Fibroblast of skin of back (primary cell): ENCODE measurements around the gene BBS9.
A peak's percentile ranks its signal among the peaks of the same experiment; 100 is the strongest.

Experiments used
- DNase-seq: peaks from one replicate; pipeline ENCODE4 v3.0.0-alpha.2; 2013

Gene BBS9

GRCh38 chr7:33558549-33559323 is 429.4 kb downstream of the BBS9 start:
- DNase-seq = no peak

GRCh38 chr7:33559324-33559710 is 430.0 kb downstream of the BBS9 start:
- DNase-seq = no peak

- DNase-seq = no peak
These were observed 433.6 kb downstream of the BBS9 start for GRCh38 chr7:33562996-33563395.

GRCh38 chr7:33563651-33564050 is 434.3 kb downstream of the BBS9 start:
- no peak for DNase-seq

- peak; percentile 13 for DNase-seq
These were observed 448.8 kb downstream of the BBS9 start for GRCh38 chr7:33578166-33578565.

GRCh38 chr7:33578881-33579672 is 449.7 kb downstream of the BBS9 start:
- no peak for DNase-seq

- no peak for DNase-seq
These were observed 450.3 kb downstream of the BBS9 start for GRCh38 chr7:33579673-33579960.

GRCh38 chr7:33581236-33581635 is 451.9 kb downstream of the BBS9 start:
- no peak for DNase-seq

GRCh38 chr7:33582104-33582503 is 452.7 kb downstream of the BBS9 start:
- DNase-seq = no peak

- DNase-seq = no peak
These were observed 453.2 kb downstream of the BBS9 start for GRCh38 chr7:33582533-33582932.

- no peak for DNase-seq
These were observed 460.5 kb downstream of the BBS9 start for GRCh38 chr7:33589911-33590310.

GRCh38 chr7:33590916-33591315 is 461.6 kb downstream of the BBS9 start:
- DNase-seq = peak; percentile 90

GRCh38 chr7:33591490-33591889 is 462.1 kb downstream of the BBS9 start:
- DNase-seq = no peak

GRCh38 chr7:33592718-33593117 is 463.4 kb downstream of the BBS9 start:
- DNase-seq = no peak

- no peak for DNase-seq
These were observed 464.2 kb downstream of the BBS9 start for GRCh38 chr7:33593611-33594010.

GRCh38 chr7:33596686-33597085 is 467.3 kb downstream of the BBS9 start:
- no peak for DNase-seq

GRCh38 chr7:33597181-33597580 is 467.8 kb downstream of the BBS9 start:
- no peak for DNase-seq

GRCh38 chr7:33601101-33601500 is 471.7 kb downstream of the BBS9 start:
- DNase-seq = no peak

GRCh38 chr7:33601884-33602283 is 472.5 kb downstream of the BBS9 start:
- DNase-seq = no peak

- DNase-seq = no peak
These were observed 474.7 kb downstream of the BBS9 start for GRCh38 chr7:33604056-33604455.

GRCh38 chr7:33610918-33611317 is 481.6 kb downstream of the BBS9 start:
- no peak for DNase-seq

GRCh38 chr7:33612442-33612841 is 483.1 kb downstream of the BBS9 start:
- peak; percentile 27 for DNase-seq

GRCh38 chr7:33614357-33615117 is 485.2 kb downstream of the BBS9 start:
- DNase-seq = no peak

- no peak for DNase-seq
These were observed 487.4 kb downstream of the BBS9 start for GRCh38 chr7:33616752-33617151.
